Esophagus muscularis mucosa (tissue), 4 donors: ENCODE data around the gene PPP1CB.

Source experiments
- CTCF ChIP-seq, 3 experiments: fragments of 200-600 bp in 2 of 3; fragments of 450-650 bp in 1 of 3; sonication (generic) in 2 of 3; IDR thresholded peaks; one replicate each; pipeline ENCODE4 v1.5.1; 2017 to 2019; ENCODE audit warnings: antibody characterized with exemption in 3 of 3, mild to moderate bottlenecking in 2 of 3, moderate library complexity in 1 of 3
- EP300 ChIP-seq: sonication (generic); formaldehyde crosslinking; IDR thresholded peaks from one replicate; pipeline ENCODE4 v1.6.1; 2017; ENCODE audit warnings: antibody characterized with exemption
- POLR2A ChIP-seq: fragments of 450-650 bp; IDR thresholded peaks from one replicate; pipeline ENCODE4 v1.6.1; 2017; ENCODE audit warnings: antibody characterized with exemption, moderate library complexity, mild to moderate bottlenecking, low read depth
- POLR2AphosphoS5 ChIP-seq, 2 donors: sonication (generic); formaldehyde crosslinking; IDR thresholded peaks; one replicate each; pipeline ENCODE4 v1.6.1; 2017; ENCODE audit warnings: antibody characterized with exemption in 2 of 2

- no peak for TF ChIP-seq CTCF (IDR thresholded peaks at IDR 0.05)
- no peak for TF ChIP-seq EP300
- TF ChIP-seq POLR2A, result no peak
- no peak for TF ChIP-seq POLR2AphosphoS5 (IDR thresholded peaks at IDR 0.05)
These were observed 66.4 kb downstream of the PPP1CB start for GRCh38 chr2:28818053-28818452.
